Measurements from ENCODE around the gene PEX19.

The PEX19 gene

GRCh38 chr1:160251687-160252526, 33.0 kb downstream of the PEX19 start:
- Histone ChIP-seq H2BK120ac (ENCODE audit: insufficient read depth, low read length, poor library complexity) (no peak overlapping the region), H3K9ac (ENCODE audit: low read length) (no peak overlapping the region), H4K8ac (ENCODE audit: low read depth, low read length) (no peak overlapping the region), H2AFZ (ENCODE audit: insufficient read depth, low read length, poor library complexity) (no peak overlapping the region), H4K91ac (ENCODE audit: low read depth, low read length) (no peak overlapping the region), H3K79me2 (ENCODE audit: control insufficient read depth, insufficient read depth, low read length, poor library complexity) (no peaks in the 10 kb centered on the region), H3K4ac (ENCODE audit: low read depth, low read length) (no peak overlapping the region), H3K4me2 (ENCODE audit: low read length) (no peak overlapping the region), H3K79me1 (ENCODE audit: low read length) (no peaks in the 10 kb centered on the region), H2BK5ac (ENCODE audit: low read depth, low read length, poor library complexity) (no peak overlapping the region), H3K18ac (ENCODE audit: low read length) (no peak overlapping the region), H3K4me1 (ENCODE audit: control insufficient read depth in 1 of 2, insufficient read depth in 2 of 2, low read length in 2 of 2) (no peaks in the 10 kb centered on the region), H3K36me3 (ENCODE audit: control insufficient read depth in 1 of 2, insufficient read depth in 2 of 2, low read length in 2 of 2) (peaks cover 7 to 11% of the 10 kb centered on the region in 2 experiments), H3K4me3 (ENCODE audit: low read depth, low read length) (no peak overlapping the region), H2AK5ac (ENCODE audit: low read length) (no peak overlapping the region), H3K9me3 (ENCODE audit: insufficient read depth, low read depth, low read length) (no peaks in the 10 kb centered on the region), H3K27me3 (ENCODE audit: insufficient read depth, low read length) (no peaks in the 10 kb centered on the region), H3K14ac (ENCODE audit: low read length) (no peak overlapping the region), H3K23ac (ENCODE audit: low read length) (no peak overlapping the region), H2BK12ac (ENCODE audit: low read length) (no peak overlapping the region), H3K27ac (ENCODE audit: low read depth, low read length) (no peak overlapping the region), H4K12ac (ENCODE audit: low read depth, low read length) (no peak overlapping the region)
- peak; percentile 57 to 85 for DNase-seq
- WGBS (ENCODE audit: extremely low coverage, insufficient coverage, insufficient read length), result no CpG with 5 or more reads among the region's 5 CpGs

DNA sequence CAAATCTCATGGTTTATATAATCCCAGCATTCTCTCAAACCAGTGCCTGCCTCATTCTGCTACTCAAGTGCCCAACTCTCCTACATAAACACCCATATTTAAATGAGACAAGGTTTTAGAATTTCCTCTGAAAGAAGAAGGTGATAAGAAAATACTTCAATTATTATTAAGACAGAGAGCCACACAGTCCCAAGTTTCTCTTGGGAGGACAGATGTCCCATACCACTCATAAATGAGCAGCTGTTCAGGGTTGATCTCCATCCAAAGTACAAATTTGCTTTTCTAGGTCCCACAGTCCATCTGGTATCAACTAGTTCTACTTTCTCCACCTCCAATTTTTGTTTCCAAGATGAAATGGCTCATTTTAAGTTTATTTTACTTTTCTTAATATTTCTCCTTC, 33.9 kb downstream of the PEX19 start:
- no peak overlapping the region for H3K9ac ChIP-seq (ENCODE audit: low read length)
- H3K27me3 ChIP-seq (ENCODE audit: insufficient read depth, low read length), result no peaks in the 10 kb centered on the region
- H3K79me1 ChIP-seq (ENCODE audit: low read length), result no peaks in the 10 kb centered on the region
- no peak overlapping the region for H3K4me2 ChIP-seq (ENCODE audit: low read length)
- no peak overlapping the region for H2BK120ac ChIP-seq (ENCODE audit: insufficient read depth, low read length, poor library complexity)
- H3K9me3 ChIP-seq (ENCODE audit: insufficient read depth, low read depth, low read length), result no peaks in the 10 kb centered on the region
- no peak overlapping the region for H2AFZ ChIP-seq (ENCODE audit: insufficient read depth, low read length, poor library complexity)
- H3K27ac ChIP-seq (ENCODE audit: low read depth, low read length), result no peak overlapping the region
- H3K18ac ChIP-seq (ENCODE audit: low read length), result no peak overlapping the region
- H4K12ac ChIP-seq (ENCODE audit: low read depth, low read length), result no peak overlapping the region
- H2BK5ac ChIP-seq (ENCODE audit: low read depth, low read length, poor library complexity), result no peak overlapping the region
- H3K4me3 ChIP-seq (ENCODE audit: low read depth, low read length), result no peak overlapping the region
- H3K23ac ChIP-seq (ENCODE audit: low read length), result no peak overlapping the region
- H3K14ac ChIP-seq (ENCODE audit: low read length), result no peak overlapping the region
- no peaks in the 10 kb centered on the region for H3K79me2 ChIP-seq (ENCODE audit: control insufficient read depth, insufficient read depth, low read length, poor library complexity)
- no peaks in the 10 kb centered on the region for H3K4me1 ChIP-seq (ENCODE audit: control insufficient read depth in 1 of 2, insufficient read depth in 2 of 2, low read length in 2 of 2)
- H3K36me3 ChIP-seq (ENCODE audit: control insufficient read depth in 1 of 2, insufficient read depth in 2 of 2, low read length in 2 of 2), result peaks cover 7 to 11% of the 10 kb centered on the region in 2 experiments
- DNase-seq, result no peak
- no peak overlapping the region for H4K91ac ChIP-seq (ENCODE audit: low read depth, low read length)
- no peak overlapping the region for H3K4ac ChIP-seq (ENCODE audit: low read depth, low read length)
- no peak overlapping the region for H4K8ac ChIP-seq (ENCODE audit: low read depth, low read length)
- H2BK12ac ChIP-seq (ENCODE audit: low read length), result no peak overlapping the region
- H2AK5ac ChIP-seq (ENCODE audit: low read length), result no peak overlapping the region

- no peak overlapping the region for H2AK5ac ChIP-seq (ENCODE audit: low read length)
- no peak overlapping the region for H3K27ac ChIP-seq (ENCODE audit: low read depth, low read length)
- no peak overlapping the region for H3K4me2 ChIP-seq (ENCODE audit: low read length)
- no peak overlapping the region for H3K4me3 ChIP-seq (ENCODE audit: low read depth, low read length)
- H4K12ac ChIP-seq (ENCODE audit: low read depth, low read length), result no peak overlapping the region
- H2AFZ ChIP-seq (ENCODE audit: insufficient read depth, low read length, poor library complexity), result no peak overlapping the region
- no peak overlapping the region for H3K4ac ChIP-seq (ENCODE audit: low read depth, low read length)
- DNase-seq, result no peak
- H3K9ac ChIP-seq (ENCODE audit: low read length), result no peak overlapping the region
- no peak overlapping the region for H2BK5ac ChIP-seq (ENCODE audit: low read depth, low read length, poor library complexity)
- no peak overlapping the region for H2BK12ac ChIP-seq (ENCODE audit: low read length)
- H3K79me1 ChIP-seq (ENCODE audit: low read length), result no peaks in the 10 kb centered on the region
- no peaks in the 10 kb centered on the region for H3K27me3 ChIP-seq (ENCODE audit: insufficient read depth, low read length)
- H3K18ac ChIP-seq (ENCODE audit: low read length), result no peak overlapping the region
- WGBS (ENCODE audit: extremely low coverage, insufficient coverage, insufficient read length), result no CpG with 5 or more reads among the region's 1 CpG
- H3K9me3 ChIP-seq (ENCODE audit: insufficient read depth, low read depth, low read length), result no peaks in the 10 kb centered on the region
- no peak overlapping the region for H3K23ac ChIP-seq (ENCODE audit: low read length)
- peaks cover 5% of the 10 kb centered on the region in 2 experiments for H3K36me3 ChIP-seq (ENCODE audit: control insufficient read depth in 1 of 2, insufficient read depth in 2 of 2, low read length in 2 of 2)
- no peak overlapping the region for H4K8ac ChIP-seq (ENCODE audit: low read depth, low read length)
- H4K91ac ChIP-seq (ENCODE audit: low read depth, low read length), result no peak overlapping the region
- no peaks in the 10 kb centered on the region for H3K4me1 ChIP-seq (ENCODE audit: control insufficient read depth in 1 of 2, insufficient read depth in 2 of 2, low read length in 2 of 2)
- no peak overlapping the region for H2BK120ac ChIP-seq (ENCODE audit: insufficient read depth, low read length, poor library complexity)
- H3K79me2 ChIP-seq (ENCODE audit: control insufficient read depth, insufficient read depth, low read length, poor library complexity), result no peaks in the 10 kb centered on the region
- no peak overlapping the region for H3K14ac ChIP-seq (ENCODE audit: low read length)
Observed at GRCh38 chr1:160247053-160247452, 37.9 kb downstream of the PEX19 start.

DNA sequence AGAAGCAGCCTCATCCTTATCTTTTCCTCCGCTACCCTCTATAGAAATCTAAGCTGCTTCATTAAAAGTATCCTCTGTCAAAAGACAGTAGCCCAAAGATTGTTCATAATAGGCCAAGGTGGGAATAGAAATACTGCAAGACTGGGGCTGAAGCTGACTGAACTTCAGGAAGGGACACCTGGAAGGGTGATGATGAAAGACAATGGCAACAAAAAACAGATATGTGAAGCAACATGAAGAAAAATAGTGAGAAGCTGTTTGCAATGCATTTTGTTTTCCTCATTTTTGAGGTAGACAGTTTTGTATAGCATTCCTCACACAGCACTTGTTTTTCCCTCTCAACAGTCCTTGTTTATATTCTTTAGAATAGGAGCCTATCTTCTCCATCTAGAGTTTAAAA, 39.5 kb downstream of the PEX19 start:
- Histone ChIP-seq H3K27ac (ENCODE audit: low read depth, low read length) (no peak overlapping the region), H2BK120ac (ENCODE audit: insufficient read depth, low read length, poor library complexity) (no peak overlapping the region), H3K4me2 (ENCODE audit: low read length) (no peak overlapping the region), H4K12ac (ENCODE audit: low read depth, low read length) (no peak overlapping the region), H3K9ac (ENCODE audit: low read length) (no peak overlapping the region), H4K8ac (ENCODE audit: low read depth, low read length) (no peak overlapping the region), H2AFZ (ENCODE audit: insufficient read depth, low read length, poor library complexity) (no peak overlapping the region), H3K27me3 (ENCODE audit: insufficient read depth, low read length) (no peaks in the 10 kb centered on the region), H4K91ac (ENCODE audit: low read depth, low read length) (no peak overlapping the region), H2BK5ac (ENCODE audit: low read depth, low read length, poor library complexity) (no peak overlapping the region), H3K79me1 (ENCODE audit: low read length) (no peaks in the 10 kb centered on the region), H3K23ac (ENCODE audit: low read length) (no peak overlapping the region), H3K4me1 (ENCODE audit: control insufficient read depth in 1 of 2, insufficient read depth in 2 of 2, low read length in 2 of 2) (no peaks in the 10 kb centered on the region), H3K4me3 (ENCODE audit: low read depth, low read length) (no peak overlapping the region), H3K9me3 (ENCODE audit: insufficient read depth, low read depth, low read length) (no peaks in the 10 kb centered on the region), H2BK12ac (ENCODE audit: low read length) (no peak overlapping the region), H3K36me3 (ENCODE audit: control insufficient read depth in 1 of 2, insufficient read depth in 2 of 2, low read length in 2 of 2) (peaks cover 2% of the 10 kb centered on the region in 2 experiments), H3K4ac (ENCODE audit: low read depth, low read length) (no peak overlapping the region), H3K79me2 (ENCODE audit: control insufficient read depth, insufficient read depth, low read length, poor library complexity) (no peaks in the 10 kb centered on the region), H3K14ac (ENCODE audit: low read length) (no peak overlapping the region), H2AK5ac (ENCODE audit: low read length) (no peak overlapping the region), H3K18ac (ENCODE audit: low read length) (no peak overlapping the region)
- no CpG with 5 or more reads among the region's 1 CpG for WGBS (ENCODE audit: extremely low coverage, insufficient coverage, insufficient read length)
- no peak for DNase-seq
